ENCODE results near the gene LBX2. TPM values are rescaled to one million over a fixed set of nuclear protein-coding genes. Genes with fewer than 3 reads are reported as not detected.

The LBX2 gene
- total and polyA plus RNA-seq, 9 of the 15 experiments (the other 6 are each of a cell fraction or from before 2014, with no cell fraction given), result 0.39 to 6.2 (median 1.8) TPM; not detected in 1

GRCh38 chr2:74524005-74524404, 24.6 kb upstream of the LBX2 start:
- in situ Hi-C loops (cut with MboI), result no loop called here
- Histone ChIP-seq H3K36me3 (ENCODE audit: control insufficient read depth, insufficient read depth, low read length) (peaks cover 35% of the 10 kb centered on the region), H3K4me2 (ENCODE audit: insufficient read depth, low read length) (no peak overlapping the region), H3K79me2 (ENCODE audit: control insufficient read depth, insufficient read depth, low read length) (peaks cover 24% of the 10 kb centered on the region), H3K27me3 (ENCODE audit: control insufficient read depth in 2 of 2, insufficient read depth in 2 of 2, low read length in 2 of 2) (no peaks in the 10 kb centered on the region), H3K27ac (ENCODE audit: extremely low read depth, low read depth, low read length) (no peak overlapping the region), H2AFZ (ENCODE audit: low read depth, low read length) (no peak overlapping the region), H3K4me3 (no peak overlapping the region), H3K4me1 (replicated peaks in 1 of 2; ENCODE audit: control insufficient read depth in 2 of 2, insufficient read depth in 2 of 2, low read length in 2 of 2) (peaks cover 9 to 12% of the 10 kb centered on the region in 2 experiments), H3K9me1 (ENCODE audit: control insufficient read depth, insufficient read depth, low read length) (no peaks in the 10 kb centered on the region), H4K20me1 (replicated peaks; ENCODE audit: control insufficient read depth, insufficient read depth, low read length) (peaks cover 2% of the 10 kb centered on the region; the same call in 1 of the 2 replicates), H3K9ac (ENCODE audit: insufficient read depth in 1 of 2, low read depth in 2 of 2, low read length in 2 of 2) (no peak overlapping the region), H3K9me3 (replicated peaks; ENCODE audit: control insufficient read depth, insufficient read depth, low read depth, low read length) (no peaks in the 10 kb centered on the region)
- no TSS peak for BruUV-seq (replicated peaks)
- no peak for FAIRE-seq
- intact Hi-C loops (cut with micrococcal nuclease), result no loop called here
- 70% methylated on average over 9 of the region's 9 CpGs for WGBS (ENCODE audit: insufficient coverage, low coverage, missing lambda C conversion rate)
- no peak for DNase-seq (ENCODE audit: extremely low read depth in 1 of 4, low spot score in 3 of 4)
- no peak for ATAC-seq
- POLR2A ChIA-PET, result interaction anchor here (1.2 kb wide), 1 partner anchor 13 kb away, joined by 5 read pairs; no protein-coding TSS in a partner anchor
- CTCF ChIA-PET (ENCODE audit: low intra/inter-chr PET ratio), result no interaction called here
- TF ChIP-seq TRIM25 (IDR thresholded peaks at IDR 0.05; ENCODE audit: borderline replicate concordance) (no peak), ZNF609 (CRISPR knock-in tag; IDR thresholded peaks at IDR 0.05; ENCODE audit: borderline replicate concordance) (no peak), ARID3B (CRISPR knock-in tag; IDR thresholded peaks at IDR 0.05; ENCODE audit: borderline replicate concordance) (no peak), ESRRB (CRISPR knock-in tag; IDR thresholded peaks at IDR 0.05; ENCODE audit: borderline replicate concordance) (no peak), PHB2 (IDR thresholded peaks at IDR 0.05; ENCODE audit: low read depth) (no peak), ETS1 (conservative IDR thresholded peaks at IDR 0.05; ENCODE audit: control insufficient read depth, low read depth, low read length) (no peak), ZNF740 (CRISPR knock-in tag; IDR thresholded peaks at IDR 0.05) (no peak), ZNF740 (tag; IDR thresholded peaks at IDR 0.05) (no peak), TFE3 (CRISPR knock-in tag; IDR thresholded peaks at IDR 0.05) (no peak)

All from K562 (cell line).